HG03442 (cell line): ENCODE results near the gene PRR29.
"Not testable (repeated sequence)": the region's sequence is repeated elsewhere in the genome, so short reads cannot be mapped to it uniquely, and the experiment has no call there.

ENCODE experiments used
- ATAC-seq: cut with Tn5 transposase; IDR thresholded peaks from one replicate; pipeline ENCODE4 v1.9.1; 2021; ENCODE audit warnings: mild to moderate bottlenecking, moderate library complexity; ENCODE audit not compliant: unreplicated experiment

Gene PRR29

DNA sequence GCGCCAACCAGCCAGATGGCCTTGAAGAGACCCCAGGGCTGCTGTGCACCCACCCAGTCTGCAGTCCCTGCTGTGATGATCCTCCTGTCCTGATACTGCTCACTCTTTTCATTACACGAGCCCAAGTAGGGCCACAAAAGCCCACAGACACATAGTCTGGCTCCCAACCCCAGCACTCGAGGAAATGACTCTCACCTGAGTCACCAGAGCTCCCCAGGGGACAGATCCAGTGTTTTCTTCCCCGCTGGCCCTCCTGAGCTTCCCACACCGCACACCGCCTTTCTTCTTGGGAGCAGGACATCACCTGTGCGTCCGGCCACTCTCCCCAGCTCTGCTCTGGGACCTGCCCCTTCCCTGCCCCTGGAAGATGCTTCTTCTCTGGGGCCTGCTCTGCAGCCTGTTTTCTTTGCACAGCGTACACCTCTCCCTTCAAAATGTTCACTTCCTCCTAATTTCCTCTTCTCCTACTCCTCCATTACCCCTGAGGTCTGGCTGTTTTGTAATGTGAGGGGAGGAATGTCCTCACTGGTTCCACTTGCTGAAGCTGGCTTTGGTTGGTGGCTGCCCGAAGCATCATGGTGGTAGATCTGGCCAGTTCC lies 23.5 kb upstream of the PRR29 start:
- ATAC-seq = no peak

- no peak for ATAC-seq
Observed at GRCh38 chr17:63975541-63976092, 22.5 kb upstream of the PRR29 start.

GRCh38 chr17:63976702-63977101 lies 21.4 kb upstream of the PRR29 start:
- no peak for ATAC-seq

DNA sequence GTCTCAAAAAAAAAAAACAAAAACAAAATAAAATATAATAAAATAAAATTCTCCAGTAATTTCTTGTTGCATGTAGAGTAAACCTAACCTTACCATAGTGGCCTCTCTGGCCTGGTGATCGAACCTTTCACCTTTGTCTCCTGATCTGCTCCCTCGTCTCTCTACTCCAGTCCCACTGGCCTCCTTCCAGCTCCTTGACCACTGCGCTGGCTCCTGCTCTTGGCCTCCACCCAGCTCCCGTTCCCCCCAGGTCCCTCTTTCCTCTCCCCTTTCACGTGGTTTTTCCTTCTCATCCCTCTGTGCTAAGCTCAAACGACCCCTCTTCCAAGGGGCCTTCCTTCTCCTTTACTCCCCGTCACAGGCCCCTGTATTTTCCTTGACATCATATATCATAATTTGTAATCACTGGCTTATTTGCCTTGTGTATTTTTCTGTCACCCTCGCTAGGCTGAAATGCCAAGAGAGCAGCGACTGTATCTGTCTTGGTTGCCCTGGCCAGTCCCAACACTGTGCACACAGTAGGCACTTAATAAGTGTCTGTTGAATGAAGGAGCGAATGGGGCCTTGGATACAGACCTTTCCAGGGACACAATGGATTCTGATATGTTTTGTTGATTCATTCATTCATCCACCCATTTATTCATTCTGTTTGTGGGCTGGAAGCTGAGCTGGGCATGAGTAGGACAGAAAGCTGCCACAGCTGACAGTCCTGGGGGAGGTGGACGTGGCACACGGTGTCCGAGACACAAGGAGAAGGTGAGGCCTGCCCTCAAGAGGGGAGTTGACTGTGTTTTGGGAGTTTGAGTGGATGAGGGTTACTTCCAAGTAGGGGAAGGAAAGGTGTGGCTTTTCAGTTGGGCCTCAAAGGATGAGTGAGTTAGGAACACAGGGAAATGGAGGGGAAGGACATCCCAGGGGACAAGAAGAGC lies 19.6 kb upstream of the PRR29 start:
- no peak for ATAC-seq

GRCh38 chr17:63982641-63983040 lies 15.5 kb upstream of the PRR29 start:
- not testable (repeated sequence) for ATAC-seq

DNA sequence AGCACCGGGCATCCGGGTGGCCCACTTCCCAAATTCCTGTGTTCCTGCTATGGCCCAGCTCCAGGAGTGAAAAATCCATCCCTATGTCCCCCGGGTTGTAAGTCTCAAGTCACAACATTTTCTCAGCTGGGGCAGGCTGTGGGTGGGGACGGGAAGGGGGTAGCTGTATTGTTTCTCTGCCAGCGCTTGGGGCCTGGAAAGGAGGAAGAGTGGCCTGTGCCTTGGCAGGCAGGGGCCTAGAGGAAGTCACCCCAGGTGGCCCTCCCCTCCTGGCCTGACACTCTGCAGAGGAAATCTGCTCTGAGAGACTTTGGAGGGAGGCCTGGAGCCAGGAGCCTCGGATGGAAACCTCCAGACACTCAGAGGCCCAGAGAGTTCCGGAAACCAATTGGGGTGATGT lies 14.8 kb upstream of the PRR29 start:
- no peak for ATAC-seq

DNA sequence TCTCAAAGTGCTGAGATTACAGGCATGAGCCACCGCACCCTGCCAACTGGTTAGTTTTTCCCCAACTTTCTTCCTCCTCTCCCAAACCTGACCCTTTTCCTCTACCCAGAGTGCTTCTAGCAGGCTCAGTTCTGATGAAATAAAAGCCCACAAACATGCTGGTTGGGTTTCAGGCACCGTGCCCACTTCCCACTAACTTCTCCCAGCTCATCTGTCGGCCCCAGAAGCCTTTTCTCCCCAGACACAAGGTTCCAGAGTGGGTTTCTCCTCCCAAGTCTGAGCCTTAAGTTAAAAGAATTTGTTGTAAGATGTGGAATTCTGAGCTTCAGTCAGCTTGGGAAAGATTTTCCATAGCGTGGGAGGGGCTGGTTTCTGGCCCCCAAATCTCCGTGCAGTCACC lies 13.9 kb upstream of the PRR29 start:
- no peak for ATAC-seq

- no peak for ATAC-seq
Observed at GRCh38 chr17:63984651-63985386, 13.3 kb upstream of the PRR29 start.

DNA sequence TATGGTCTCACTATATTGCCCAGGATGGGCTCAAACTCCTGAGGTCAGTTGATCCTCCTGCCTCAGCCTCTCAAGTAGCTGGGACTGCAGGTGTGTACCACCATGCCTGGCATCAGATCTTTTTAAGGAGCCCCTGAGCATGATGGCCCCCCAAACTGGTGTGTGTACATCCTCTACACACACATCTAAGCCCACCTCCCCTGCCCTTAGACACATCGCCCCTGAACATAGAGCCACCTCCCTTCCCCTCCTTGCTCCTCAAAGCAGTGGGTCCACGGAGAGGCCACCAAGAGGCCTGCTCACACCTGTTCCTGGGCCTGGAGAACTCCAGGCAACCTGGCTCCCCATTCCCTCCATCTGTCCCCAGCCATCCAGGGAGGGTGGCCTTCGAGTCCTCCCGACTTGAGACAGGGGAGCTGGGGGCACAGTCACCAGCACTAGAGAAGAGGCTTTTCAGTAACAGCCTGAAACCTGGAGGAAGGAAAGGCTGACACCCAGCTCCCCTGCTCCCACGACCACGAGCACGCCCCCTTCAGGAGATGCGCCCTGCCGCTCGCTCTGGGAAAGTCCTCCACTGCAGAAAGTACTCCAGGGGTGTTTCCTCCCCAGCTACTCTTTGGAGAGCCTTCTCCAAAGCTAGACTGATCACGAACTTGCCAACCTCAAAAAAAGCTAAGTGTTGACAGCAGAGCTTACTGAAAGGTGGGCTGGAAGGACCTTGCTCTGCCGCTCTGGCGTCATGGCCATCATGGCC lies 12.6 kb upstream of the PRR29 start:
- no peak for ATAC-seq

DNA sequence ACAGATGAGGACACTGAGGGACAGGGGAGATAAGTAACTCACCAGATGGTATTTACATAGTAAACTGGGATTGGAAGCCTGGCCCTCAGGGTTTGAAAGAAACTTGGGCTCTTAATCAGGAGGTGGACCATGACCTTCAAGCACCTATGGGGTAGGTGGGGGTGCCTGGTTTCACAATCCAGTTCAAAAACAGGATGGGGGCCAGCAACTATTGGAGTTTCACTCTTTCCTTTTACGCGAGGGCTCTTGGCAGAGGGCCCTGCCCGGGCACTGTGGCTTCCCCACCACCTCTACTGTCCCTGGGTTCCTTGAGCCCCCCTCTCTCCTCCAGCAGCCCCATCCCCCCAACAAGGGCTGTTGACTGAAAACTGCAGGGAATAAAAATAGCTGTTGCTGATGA lies 11.3 kb upstream of the PRR29 start:
- no peak for ATAC-seq

DNA sequence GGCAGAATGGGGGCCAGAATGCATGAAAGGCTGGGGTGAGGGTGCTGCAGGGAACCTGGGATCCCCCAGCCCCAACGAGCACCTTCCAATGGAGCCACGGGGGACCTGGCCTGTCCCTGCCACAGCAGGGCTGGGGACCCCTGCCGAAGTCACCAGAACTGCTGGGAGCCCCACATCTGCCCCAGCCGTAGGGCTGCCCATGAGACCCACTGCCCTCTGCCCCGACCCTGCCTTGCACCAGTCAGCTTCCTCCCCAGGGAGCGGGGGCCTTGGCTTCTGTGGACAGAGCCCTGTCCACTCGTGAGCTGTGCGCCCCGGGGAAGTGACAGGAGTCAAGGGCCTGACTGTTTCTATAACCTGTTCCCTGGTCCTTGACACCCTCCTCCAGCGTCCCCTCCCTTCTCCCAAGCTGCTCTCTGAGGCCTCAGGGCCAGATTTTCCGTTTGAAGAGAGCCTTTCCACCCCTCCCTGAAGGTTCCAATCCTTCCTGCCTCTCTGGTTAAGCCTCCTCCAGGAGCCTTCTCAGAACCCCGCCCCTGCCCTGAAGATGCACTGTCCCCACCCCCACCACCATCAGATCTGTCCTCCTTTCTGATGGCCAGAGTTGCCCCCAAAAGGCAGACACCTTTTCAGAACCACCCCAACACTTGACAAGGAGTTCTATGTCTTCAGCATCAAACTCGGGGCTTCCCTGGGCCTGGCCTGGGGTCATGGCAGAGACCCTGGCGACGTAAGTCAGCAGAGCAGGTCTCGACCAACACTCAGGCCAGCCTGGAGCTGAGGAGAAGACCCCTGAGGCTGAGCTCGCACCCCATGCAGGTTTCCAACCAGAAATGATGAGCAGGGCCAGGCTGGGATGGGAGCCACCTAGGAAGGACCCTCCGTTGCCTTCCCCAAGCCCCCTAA lies 10.7 kb upstream of the PRR29 start:
- ATAC-seq = no peak

DNA sequence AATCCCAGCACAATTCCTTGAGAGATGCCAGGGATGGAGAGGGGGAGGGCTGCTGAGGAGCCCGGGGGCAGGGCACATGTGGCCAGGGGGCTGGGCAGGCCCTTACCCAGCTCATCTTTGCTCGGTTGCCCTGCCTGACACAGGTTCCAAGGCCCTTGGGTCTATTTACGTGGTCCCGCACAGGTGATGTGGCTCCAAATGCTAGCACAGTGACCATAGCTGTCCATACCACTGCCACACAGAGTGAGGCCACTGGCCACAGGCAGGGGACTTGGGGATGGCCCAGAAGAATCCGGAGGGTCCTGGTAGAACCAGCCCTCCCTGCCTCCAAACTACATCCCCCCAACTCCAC lies 10.0 kb upstream of the PRR29 start:
- no peak for ATAC-seq

DNA sequence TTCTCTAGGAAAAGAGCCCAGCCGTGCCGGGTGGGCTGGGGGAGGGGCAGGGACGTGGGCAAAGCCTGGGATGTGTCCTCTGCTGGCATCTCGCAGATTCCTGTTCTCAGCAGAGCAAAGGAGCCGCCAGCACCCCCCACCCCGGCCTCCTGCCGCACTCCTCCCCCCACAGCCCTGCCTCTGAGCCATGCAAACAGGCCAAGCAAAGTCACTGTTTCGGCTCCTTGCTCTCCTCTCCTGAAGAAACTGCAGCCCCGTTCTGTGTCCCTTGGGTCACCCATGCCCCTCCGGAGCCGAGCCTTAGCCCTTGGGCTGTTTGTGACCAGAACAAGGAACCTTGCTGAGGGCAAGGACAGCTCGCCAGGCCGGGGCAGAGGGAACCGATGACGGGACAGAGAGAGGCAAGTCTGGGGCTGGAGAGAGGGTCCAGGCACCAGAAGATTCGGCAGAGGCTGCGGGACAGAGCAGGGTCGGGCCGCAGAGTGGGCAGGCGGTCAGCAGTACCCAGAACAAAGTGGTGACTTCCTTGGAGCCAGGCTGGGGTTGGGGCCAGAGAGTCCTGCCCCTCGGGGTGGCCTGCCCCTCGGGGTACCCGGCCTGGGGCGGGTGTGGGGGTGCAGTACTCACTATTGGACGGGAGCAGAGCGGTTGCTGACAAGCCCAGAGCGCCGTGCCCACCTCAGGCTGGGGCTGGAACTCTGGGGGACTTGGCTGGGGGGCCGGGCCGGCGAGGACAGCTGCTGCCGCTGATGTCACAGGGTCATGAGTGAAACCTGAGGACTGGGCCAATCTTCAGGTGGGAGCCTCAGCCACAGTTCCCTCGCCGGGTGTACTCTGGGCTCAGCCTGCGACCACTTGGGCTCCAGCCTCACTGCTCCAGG lies 9.2 kb upstream of the PRR29 start:
- ATAC-seq = no peak

DNA sequence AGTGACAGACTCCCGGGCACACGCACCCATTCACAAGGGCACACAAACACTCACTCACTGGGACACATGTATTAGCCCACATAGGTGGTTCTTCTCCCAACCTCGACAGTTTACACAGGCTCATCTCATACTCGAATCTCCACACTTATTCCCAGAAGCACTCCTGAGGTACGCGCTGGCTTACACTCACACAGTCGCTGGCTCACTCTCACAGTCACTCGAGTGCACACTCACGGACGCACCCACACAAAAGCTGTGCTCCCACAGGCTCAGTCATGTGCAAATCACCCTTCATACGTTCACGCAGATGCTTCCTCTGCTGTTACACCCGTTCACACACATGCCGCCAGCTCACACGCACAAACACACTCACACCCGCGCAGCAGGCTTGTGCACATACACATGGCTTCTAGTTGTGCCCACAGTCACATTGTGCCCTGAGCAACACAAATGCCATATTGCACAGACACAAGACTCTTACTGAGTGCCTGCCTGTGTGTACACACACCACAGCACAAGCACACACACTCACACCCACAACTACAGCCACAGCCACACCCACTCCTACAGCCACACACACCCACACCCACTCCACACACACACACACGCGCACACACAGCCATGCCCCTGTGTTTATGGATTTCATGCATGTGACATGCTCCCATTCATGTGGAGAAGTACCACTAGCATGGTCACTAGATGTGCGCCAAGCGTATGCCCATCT lies 8.4 kb upstream of the PRR29 start:
- ATAC-seq = no peak

GRCh38 chr17:63991611-63992010 lies 6.5 kb upstream of the PRR29 start:
- ATAC-seq = no peak

GRCh38 chr17:63993368-63993985 lies 4.7 kb upstream of the PRR29 start:
- ATAC-seq = no peak

DNA sequence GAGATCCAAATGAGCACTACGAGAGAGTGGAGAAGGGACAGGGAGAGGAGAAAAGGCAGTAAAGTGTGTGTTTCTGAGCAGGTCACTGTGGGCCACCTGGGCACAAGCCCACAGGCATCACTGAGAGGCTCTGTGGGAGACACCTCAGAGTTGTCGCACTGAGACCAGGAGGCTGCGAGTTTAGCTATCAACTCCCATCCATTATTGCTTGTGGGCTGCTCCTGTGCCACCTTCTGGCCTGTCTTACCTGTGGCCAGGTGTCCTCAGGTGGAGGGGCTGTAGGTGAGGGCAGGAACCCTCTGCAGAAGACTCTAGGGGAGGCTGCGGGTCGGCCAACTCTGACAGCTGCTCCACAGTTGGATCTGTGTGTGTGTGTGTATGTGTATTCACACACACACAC lies 2.5 kb upstream of the PRR29 start:
- ATAC-seq = no peak
